ENCODE results near the gene OR7D2.
"Not testable (repeated sequence)": the region's sequence is repeated elsewhere in the genome, so short reads cannot be mapped to it uniquely, and the experiment has no call there.

Gene OR7D2

DNA sequence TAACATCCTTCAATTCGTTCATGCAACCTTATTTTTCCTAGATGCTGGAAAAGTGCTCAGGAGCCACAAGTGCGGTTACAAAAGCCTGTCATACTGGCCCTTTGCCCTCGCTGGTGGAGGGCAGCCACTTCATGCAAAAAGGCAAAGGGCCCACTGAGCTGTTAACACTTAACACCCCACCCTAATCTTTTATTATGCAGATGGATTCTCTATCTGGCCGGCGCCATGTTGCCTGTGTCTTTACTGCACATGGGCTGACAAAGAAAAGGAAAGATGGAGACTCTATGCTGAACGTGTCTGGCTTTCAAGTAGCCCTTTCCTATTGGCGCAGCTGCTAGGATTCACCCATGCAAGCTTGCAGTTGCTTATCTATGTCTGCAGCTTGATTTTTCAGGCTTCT lies 10.8 kb downstream of the OR7D2 start:
- H4K20me1 ChIP-seq (ENCODE audit: insufficient read depth, low read length, poor library complexity, severe bottlenecking): no peaks in the 10 kb centered on the region

DNA sequence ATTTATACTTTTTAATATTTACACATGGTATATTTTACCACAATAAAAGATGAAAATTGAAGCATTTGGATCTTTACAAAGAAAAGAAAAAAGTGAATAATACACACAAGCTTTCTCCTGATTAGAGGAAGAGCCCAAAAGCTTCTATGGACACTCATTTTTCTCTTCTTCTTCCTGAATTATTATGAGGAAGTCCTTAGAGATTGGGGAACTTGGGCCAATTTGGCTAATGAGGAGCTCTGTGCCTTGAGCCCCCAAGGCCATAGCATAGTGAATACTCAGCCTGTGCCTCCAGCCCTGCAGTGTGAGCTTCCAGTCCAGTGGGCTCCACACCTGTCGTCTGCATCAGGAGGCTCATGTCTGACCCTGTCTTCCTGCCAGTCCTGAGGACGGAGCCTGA lies 19.3 kb downstream of the OR7D2 start:
- H3K4me2 ChIP-seq (ENCODE audit: low read depth, low read length, poor library complexity, severe bottlenecking); H3K9me2 ChIP-seq (replicated peaks; ENCODE audit: low read depth, low read length); H3K4me3 ChIP-seq (ENCODE audit: low read length, poor library complexity, severe bottlenecking); H3K79me2 ChIP-seq (ENCODE audit: insufficient read depth, low read length); H3K36me3 ChIP-seq (ENCODE audit: insufficient read depth, low read length); H4K20me1 ChIP-seq (ENCODE audit: insufficient read depth, low read length, poor library complexity, severe bottlenecking); H2AFZ ChIP-seq (ENCODE audit: low read length); H3K9ac ChIP-seq (ENCODE audit: low read depth, low read length, poor library complexity, severe bottlenecking); H3K27me3 ChIP-seq (ENCODE audit: insufficient read depth, low read length, poor library complexity, severe bottlenecking); H3F3A ChIP-seq (ENCODE audit: low read depth); H3K4me1 ChIP-seq (ENCODE audit: insufficient read depth, low read length, poor library complexity, severe bottlenecking); H3K9me3 ChIP-seq (ENCODE audit: insufficient read depth, low read depth, low read length): not testable (repeated sequence)

More for the DNA sequence above, 10.8 kb downstream of the OR7D2 start:
- no peak overlapping the region for H3K4me3 ChIP-seq (ENCODE audit: low read length, poor library complexity, severe bottlenecking)
- no peaks in the 10 kb centered on the region for H3K27me3 ChIP-seq (ENCODE audit: insufficient read depth, low read length, poor library complexity, severe bottlenecking)
- no peak overlapping the region for H3K4me2 ChIP-seq (ENCODE audit: low read depth, low read length, poor library complexity, severe bottlenecking)
- no peak overlapping the region for H3K9ac ChIP-seq (ENCODE audit: low read depth, low read length, poor library complexity, severe bottlenecking)
- no peaks in the 10 kb centered on the region for H3F3A ChIP-seq (ENCODE audit: low read depth)
- H3K4me1 ChIP-seq (ENCODE audit: insufficient read depth, low read length, poor library complexity, severe bottlenecking): no peaks in the 10 kb centered on the region
- no peaks in the 10 kb centered on the region for H3K79me2 ChIP-seq (ENCODE audit: insufficient read depth, low read length)
- H3K9me3 ChIP-seq (ENCODE audit: insufficient read depth, low read depth, low read length): no peaks in the 10 kb centered on the region
- H3K36me3 ChIP-seq (ENCODE audit: insufficient read depth, low read length): no peaks in the 10 kb centered on the region
- no peak for TF ChIP-seq EZH2phosphoT487 (IDR thresholded peaks at IDR 0.05; ENCODE audit: borderline replicate concordance)
- TF ChIP-seq, protein P1, sequence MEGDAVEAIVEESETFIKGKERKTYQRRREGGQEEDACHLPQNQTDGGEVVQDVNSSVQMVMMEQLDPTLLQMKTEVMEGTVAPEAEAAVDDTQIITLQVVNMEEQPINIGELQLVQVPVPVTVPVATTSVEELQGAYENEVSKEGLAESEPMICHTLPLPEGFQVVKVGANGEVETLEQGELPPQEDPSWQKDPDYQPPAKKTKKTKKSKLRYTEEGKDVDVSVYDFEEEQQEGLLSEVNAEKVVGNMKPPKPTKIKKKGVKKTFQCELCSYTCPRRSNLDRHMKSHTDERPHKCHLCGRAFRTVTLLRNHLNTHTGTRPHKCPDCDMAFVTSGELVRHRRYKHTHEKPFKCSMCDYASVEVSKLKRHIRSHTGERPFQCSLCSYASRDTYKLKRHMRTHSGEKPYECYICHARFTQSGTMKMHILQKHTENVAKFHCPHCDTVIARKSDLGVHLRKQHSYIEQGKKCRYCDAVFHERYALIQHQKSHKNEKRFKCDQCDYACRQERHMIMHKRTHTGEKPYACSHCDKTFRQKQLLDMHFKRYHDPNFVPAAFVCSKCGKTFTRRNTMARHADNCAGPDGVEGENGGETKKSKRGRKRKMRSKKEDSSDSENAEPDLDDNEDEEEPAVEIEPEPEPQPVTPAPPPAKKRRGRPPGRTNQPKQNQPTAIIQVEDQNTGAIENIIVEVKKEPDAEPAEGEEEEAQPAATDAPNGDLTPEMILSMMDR (conservative IDR thresholded peaks at IDR 0.05; ENCODE audit: low read length): no peak
- H2AFZ ChIP-seq (ENCODE audit: low read length): no peak overlapping the region
- H3K9me2 ChIP-seq (replicated peaks; ENCODE audit: low read depth, low read length): no peaks in the 10 kb centered on the region

DNA sequence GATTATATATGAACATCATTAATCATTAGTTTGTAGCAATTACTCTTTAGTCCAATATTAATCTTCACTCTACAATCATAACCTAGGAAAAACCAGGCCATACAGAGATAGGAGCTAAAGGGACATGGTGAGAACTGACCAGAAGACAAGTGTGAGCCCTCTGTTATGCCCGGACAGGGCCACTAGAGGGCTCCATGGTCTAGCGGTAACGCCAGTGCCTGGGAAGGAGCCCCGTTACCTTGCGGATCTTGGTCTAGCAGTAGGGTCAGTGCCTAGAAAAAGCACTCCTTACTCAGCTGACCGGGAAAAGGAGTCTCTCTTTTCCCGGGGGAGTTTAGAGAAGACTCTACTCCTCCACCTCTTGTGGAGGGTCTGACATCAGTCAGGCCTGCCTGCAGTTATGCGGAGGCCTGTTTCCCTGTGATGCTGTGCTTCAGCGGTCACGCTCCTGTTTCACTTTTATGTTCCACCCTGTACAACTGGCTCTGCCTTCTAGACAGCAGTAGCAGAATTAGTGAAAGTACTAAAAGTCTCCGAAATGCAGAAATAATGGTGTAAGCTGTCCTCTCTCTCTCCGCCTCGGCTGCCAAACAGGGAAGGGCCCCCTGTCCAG lies 26.8 kb downstream of the OR7D2 start:
- no peaks in the 10 kb centered on the region for H3K9me3 ChIP-seq (ENCODE audit: insufficient read depth, low read depth, low read length)
- H2AFZ ChIP-seq (ENCODE audit: low read length): peak overlapping the region; percentile 88
- H3K9me2 ChIP-seq (replicated peaks; ENCODE audit: low read depth, low read length): no peaks in the 10 kb centered on the region

More for the DNA sequence above, 26.8 kb downstream of the OR7D2 start:
- Histone ChIP-seq H3K4me1 (ENCODE audit: insufficient read depth, low read length, poor library complexity, severe bottlenecking) (no peaks in the 10 kb centered on the region), H3K4me2 (ENCODE audit: low read depth, low read length, poor library complexity, severe bottlenecking) (peak overlapping the region; percentile 76), H3K27me3 (ENCODE audit: insufficient read depth, low read length, poor library complexity, severe bottlenecking) (no peaks in the 10 kb centered on the region), H3K4me3 (ENCODE audit: low read length, poor library complexity, severe bottlenecking) (peak overlapping the region; percentile 62), H3F3A (ENCODE audit: low read depth) (no peaks in the 10 kb centered on the region), H3K36me3 (ENCODE audit: insufficient read depth, low read length) (no peaks in the 10 kb centered on the region), H3K79me2 (ENCODE audit: insufficient read depth, low read length) (no peaks in the 10 kb centered on the region), H3K9ac (ENCODE audit: low read depth, low read length, poor library complexity, severe bottlenecking) (no peak overlapping the region), H4K20me1 (ENCODE audit: insufficient read depth, low read length, poor library complexity, severe bottlenecking) (no peaks in the 10 kb centered on the region)
- TF ChIP-seq, protein P1 (conservative IDR thresholded peaks at IDR 0.05; ENCODE audit: low read length): peak; percentile 79
- TF ChIP-seq EZH2phosphoT487 (IDR thresholded peaks at IDR 0.05; ENCODE audit: borderline replicate concordance): no peak

Data from Loucy (cell line).